ENCODE measurements around the gene ESPN. TPM values are rescaled to one million over a fixed set of nuclear protein-coding genes. Genes with fewer than 3 reads are reported as not detected.
"Not testable (repeated sequence)": the region's sequence is repeated elsewhere in the genome, so short reads cannot be mapped to it uniquely, and the experiment has no call there.

Gene ESPN
- total RNA-seq, 1 donor from 2014 or later, result 0.24 TPM

DNA sequence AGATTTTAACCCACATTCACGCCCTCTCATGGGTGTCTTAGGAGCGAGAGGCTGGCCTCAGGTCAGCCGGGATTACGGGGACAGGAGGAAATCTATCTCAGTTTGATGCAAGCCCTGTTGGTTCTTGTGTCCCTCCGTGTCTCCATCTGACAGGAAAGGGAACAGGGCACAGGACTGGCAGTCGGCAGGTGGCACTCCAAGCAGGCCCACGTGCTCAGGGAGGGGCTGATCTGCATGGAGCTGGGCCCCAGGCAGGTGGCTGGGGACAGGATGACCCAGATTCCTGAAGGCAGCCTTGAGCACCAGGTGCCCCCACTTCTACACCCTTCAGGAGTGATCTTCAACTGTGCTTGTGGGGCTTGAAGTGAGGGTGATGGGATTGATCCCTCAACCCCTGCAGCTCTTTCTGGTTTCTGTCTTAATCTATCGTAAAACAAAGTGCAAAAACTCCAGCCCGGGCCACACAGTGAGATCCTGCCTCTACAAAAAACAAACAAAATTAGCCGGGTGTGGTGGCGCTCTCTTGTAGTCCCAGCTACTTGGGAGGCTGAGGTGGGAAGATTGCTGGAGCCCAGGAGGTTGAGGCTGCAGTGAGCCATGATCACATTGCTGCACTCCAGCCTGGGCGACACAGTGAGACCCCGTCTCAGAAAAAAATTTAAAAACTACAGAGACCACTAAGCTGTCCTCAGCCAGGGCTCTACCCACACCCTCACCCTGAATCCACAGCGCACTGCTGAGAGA lies 58.6 kb downstream of the ESPN start:
- no peak for DNase-seq (ENCODE audit: low spot score)

DNA sequence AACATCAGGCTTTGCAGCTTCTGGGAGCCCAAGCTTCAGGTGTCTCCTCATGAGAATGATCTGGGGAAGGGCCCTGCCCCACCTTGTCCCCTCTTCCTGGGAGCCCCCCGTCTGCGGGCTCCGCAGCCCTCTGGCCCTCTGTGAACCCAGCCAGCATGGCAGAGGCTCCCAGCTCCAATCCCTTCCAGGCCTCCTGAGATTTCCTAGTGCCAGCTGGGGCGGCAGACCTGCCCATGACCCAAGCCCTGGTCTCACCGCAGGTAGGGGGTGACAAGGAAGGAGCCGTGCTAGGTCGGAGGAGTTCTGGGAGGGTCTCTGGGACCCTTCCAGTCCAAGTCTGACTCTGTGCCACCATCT lies 59.2 kb downstream of the ESPN start:
- DNase-seq (ENCODE audit: low spot score), result no peak

DNA sequence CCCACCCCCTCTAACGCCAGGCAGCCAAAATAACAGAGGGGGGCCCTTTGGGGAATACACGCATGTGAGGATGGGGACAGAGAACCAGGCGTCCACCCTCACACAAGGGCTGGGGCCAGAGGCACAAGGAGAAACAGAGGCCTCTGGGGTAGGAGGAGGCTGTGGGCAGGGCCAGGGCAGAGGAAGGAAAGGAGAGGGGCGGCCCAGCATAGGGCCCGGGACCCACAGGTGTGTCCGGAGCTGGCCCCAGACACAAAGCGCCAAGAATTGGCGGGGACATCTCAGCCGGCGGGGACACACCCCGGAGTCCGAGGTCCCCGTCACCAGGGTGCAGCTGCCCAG lies 60.2 kb downstream of the ESPN start:
- no peak for DNase-seq (ENCODE audit: low spot score)

DNA sequence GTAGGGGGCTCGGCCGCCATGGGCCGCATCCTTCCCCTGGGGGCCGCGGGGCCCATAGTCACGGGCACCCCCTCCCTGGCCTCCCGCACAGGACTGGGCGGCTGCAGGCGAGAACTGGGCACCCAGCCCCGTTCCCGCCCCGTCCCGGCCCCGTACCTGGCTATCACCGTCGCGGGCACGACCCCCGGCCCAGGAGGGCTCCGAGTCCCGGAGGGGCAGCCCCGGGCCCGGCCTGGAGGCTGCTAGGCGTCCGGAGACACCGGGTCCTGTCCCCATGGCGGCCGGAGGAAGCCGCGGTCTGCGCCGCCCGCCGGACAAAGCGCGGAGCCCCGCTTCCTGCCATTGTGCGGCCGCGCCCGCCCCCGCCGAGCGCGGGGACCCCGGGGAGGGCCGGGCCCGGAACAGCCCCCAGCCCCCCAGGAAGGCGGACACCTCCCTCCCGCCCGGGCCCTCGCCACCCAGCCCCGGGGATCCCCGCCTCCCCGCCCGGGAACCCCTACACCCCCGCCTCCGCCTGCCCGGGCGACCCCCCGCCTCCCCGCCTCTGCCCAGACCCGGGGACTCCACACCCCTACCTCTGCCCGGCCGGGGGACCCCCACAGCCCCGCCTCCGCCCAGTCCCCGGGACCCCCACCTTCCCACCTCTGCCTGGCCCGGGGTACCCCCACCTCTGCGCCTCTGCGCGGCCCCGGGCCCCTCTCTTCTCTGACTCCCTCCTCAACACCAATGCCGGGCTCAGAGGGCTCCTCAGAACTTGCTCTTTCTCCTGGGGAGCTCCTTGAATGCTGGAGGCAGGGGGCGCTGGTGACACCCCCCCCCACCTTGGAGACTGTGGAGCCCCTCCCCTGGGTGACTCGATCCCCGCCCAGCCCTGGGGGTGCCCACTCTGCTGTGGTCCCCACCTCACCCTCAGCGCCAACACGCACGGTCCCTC lies 60.9 kb downstream of the ESPN start:
- no peak for DNase-seq (ENCODE audit: low spot score)

DNA sequence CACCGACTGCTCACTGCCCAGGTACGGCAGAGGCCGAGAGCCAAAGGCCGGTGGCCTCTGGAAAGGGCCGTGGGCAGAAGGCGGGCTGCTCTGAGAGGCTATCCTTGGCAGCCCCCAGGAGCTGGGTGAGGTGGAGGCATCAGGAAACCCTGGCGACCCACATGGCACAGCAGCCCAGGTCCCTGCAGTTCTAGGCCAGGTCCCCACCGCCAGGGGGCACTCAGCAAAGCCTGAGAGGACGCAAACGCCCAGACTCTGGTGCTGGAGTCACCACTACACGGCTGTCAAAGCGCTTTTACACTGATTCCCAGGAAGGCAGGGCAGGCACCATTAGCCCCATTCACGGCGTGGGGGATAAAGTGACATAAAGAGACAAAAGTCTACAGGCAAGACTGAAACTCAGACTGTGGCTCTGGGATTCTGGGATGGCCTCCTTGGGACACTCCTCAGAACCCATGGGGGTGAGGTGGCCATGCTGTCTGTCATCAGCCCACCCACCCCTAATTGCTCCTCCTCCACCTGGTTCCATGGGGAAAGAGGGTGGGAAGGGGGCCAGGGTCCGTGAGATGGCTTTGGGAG lies 61.9 kb downstream of the ESPN start:
- peak; percentile 78 for DNase-seq (ENCODE audit: low spot score)

DNA sequence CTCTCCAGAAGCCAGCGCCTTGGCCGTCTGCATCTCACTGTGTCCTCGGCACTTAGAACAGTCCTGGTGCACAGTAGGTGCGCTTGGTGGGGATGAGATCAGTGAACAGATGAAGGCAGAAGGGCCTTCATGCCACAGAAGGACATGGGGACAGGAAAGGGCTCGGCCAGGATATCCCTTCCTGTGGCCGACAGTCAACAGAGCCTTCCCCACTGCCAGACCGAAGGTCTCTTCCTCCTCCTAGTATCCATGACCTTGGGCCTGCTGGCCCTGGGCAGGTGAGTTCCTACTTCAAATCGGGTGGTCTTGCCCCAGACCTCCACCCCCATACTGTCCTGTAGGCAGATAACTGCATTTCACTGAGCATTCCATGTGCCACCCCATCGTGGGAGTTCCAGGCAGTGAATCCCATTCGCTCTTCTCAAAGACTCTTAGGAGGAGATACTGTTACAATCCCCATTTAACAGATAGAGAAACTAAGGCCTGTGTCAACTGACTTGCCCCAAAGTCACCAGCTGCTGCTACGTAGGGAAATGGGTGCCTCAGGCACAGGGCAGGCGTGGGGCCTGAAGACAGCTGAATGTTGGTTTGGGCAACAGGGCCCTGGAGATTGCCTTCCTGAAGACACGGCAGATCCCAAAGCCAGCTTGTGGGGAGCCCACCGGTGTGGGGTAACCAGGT lies 63.4 kb downstream of the ESPN start:
- DNase-seq (ENCODE audit: low spot score), result no peak

DNA sequence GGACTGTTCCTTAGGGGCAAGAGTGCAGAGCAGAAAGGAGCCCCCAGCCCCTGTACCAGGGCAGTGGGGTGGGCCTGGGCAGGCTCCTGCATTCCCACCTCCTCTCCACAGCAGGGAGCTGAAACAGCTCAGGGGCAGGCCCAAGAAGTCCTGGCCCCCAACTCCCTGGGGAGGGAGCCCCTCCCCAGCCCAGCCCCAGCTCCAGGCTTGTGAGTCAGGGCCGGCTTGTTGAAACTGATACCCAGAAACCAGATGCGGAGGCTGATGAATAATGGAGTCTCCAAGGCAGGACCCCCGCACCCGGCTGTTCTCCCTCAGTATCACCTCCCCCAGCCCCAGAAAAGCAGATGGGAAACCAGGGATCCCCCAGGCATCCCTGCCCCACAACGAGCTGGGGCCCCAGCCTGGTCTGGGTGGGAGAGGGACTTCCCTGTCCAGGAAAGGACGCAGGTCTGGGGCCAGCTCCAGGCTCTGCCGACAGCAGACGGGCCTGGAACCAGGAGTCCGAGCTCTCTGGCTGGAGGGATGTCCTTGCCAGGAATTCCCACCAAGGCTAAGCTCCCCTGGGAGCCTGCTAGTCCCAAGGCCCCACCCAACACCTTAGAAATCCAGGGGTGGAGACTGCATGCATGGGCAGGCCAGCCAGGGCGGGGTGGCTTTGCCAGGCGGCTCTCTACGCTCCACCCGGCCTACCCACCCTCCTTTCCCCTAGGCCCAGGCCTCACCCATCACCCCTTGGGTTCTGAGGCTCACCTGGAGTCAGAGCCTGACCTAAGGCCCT lies 64.2 kb downstream of the ESPN start:
- peak; percentile 28 for DNase-seq (ENCODE audit: low spot score)

DNA sequence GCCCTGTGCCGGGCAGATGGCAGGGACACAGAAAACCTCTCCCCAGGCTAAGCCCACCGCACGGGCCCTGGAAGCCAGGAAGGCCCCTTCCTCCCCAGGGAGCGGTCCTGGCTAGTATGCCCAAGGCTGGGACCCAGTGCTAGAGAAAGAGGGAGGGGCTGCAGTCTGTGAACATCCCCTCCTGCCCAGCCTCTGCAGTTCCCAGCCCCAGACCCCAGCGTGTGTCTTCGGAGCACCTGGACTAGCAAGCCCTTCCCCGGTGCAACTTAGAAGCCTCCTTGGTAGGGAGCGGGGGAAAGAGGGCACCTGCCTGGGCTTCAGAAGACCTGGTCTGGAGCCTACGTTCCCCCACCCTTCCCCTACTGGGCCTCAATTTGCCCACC lies 64.8 kb downstream of the ESPN start:
- no peak for DNase-seq (ENCODE audit: low spot score)

DNA sequence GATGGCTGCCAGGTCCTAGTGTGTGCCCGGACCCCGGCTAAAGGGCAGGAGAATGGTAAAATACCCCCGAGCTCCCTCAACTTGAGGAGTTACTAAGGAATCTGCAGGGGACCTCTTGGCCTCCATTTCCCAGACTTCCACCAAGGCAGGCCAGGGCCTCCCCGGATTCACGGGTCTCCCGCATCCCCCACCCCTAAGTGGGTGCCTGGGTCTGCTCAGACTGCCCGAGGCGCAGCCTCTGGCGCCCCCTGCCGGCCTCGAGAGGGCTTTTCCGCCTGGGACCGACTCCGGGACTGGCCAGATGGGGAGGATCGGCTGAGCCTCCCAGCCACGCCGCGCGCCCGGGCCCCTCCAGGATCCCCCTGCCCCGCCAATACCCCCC lies 65.2 kb downstream of the ESPN start:
- peak; percentile 53 for DNase-seq (ENCODE audit: low spot score)

DNA sequence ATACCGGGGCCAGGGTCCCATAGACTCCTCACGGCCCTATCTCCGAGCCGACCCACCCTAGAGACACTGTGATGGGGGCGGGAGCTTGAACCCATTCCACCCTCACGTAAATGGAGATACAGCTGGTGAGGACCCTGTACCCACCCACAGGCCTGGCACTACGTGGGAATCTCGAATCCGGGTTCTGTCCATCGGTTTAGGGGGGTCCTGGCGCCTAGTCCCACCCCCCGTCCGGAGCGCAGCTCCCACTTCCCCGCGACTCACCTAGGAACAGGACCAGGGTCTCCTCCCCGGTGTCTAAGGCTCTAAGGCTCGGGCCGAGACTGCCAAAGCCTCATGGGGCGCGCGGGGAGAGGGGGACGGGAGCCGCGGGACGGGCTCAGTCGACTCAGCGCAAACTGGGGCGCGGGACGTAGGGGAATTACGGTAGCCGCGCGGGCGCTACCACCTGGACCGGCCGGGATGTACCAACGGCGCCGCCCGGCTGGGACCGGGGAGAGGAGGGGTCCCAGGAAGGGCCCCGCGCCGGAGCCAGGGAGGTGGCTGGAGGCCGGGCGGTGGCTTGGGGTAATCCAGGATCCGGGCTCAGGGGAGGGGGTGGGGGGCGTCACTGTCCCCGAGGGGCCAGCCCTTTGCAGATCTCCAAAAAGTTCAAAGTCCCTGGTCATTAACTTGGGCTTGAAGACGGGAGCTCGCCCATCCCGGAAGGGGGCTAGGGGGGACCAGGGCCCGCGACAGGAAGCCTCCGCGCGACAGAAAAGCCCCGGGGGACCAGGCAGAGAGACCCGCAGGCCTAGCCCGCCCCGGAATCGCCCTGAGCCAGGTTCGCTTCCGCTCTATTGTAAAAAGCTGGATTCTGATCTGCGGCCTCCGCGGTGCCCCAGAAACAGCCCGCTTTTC lies 65.9 kb downstream of the ESPN start:
- peak; percentile 49 for DNase-seq (ENCODE audit: low spot score)

DNA sequence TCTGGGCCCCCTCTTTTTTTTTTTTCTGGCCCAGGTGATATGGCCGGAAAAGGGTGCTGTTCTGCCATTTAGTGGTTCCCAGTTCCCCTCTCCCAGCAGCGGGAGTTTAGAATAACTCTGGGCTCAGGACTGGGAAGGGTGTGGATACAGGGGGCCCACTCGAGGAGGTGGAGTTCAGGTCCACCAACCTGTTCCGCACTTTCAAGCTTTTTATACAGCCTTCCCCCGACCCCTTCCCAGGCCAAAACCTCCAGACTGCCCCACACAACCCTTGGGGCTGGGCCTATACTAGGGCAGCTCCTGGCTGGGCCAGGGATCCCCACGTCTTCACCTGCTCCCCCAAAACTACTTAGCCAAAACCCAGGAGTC lies 66.5 kb downstream of the ESPN start:
- no peak for DNase-seq (ENCODE audit: low spot score)

DNA sequence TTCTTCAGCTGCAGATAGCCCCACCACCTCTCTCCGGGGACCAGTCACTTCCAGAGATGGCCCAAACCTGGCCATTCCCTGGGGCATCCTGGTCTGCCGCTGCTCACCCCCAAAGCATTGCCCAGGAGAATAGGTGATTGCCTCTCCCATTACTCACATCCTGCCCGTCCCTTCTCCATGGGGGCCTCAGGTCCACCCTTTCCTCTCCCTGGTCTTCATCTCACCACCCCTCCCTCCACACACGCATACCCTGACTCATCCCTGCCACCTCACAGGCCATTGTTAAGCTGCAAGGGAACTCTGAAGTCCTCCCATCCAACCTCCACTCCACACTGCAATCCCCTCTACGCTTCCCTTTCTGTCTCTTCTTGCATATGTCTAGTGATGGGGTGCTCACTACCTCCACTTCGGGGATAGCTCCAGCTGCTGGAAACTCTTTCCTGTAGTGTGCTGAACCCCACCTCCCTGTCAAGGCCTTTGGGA lies 66.9 kb downstream of the ESPN start, which contains the start of gene PLEKHG5:
PLEKHG5 (minus strand) TSS at position 188 of the 483 bp plus-strand sequence. CDS start 14,096 bp downstream, outside the sequence.
- no peak for DNase-seq (ENCODE audit: low spot score)

DNA sequence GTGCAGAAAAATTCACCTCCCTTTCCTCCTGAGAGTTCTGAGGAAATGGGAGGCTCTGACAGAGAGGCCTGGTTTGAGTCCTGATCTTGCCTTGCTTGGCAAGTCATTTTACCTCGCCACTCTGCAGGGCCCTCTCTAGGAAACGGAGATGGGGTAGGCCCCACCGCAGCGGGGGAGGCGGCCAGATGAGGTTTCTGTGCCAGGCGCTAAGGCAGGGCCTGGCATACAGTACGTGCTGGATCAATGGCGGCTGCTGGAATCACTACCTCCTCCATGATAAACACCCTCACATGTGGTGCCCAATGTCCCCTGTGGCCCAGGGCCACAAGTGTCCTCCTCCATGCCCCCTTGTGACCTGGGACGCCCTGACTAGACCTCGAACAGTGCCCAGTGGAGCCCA lies 67.4 kb downstream of the ESPN start:
- DNase-seq (ENCODE audit: low spot score), result no peak

DNA sequence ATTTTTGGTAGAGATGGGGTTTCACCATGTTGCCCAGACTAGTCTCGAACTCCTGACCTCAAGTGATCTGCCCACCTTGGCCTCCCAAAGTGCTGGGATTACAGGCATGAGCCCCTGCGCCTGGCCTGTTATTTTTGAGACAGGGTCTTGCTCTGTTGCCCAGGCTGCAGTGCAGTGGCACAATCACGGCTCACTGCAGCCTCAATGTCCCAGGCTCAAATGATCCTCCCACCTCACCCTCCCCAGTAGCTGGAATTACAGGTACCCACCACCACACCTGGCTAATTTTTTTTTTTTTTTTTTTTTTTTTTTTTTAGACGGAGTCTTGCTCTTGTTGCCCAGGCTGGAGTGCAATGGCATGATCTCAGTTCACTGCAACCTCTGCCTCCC lies 69.3 kb downstream of the ESPN start:
- DNase-seq (ENCODE audit: low spot score), result not testable (repeated sequence)

DNA sequence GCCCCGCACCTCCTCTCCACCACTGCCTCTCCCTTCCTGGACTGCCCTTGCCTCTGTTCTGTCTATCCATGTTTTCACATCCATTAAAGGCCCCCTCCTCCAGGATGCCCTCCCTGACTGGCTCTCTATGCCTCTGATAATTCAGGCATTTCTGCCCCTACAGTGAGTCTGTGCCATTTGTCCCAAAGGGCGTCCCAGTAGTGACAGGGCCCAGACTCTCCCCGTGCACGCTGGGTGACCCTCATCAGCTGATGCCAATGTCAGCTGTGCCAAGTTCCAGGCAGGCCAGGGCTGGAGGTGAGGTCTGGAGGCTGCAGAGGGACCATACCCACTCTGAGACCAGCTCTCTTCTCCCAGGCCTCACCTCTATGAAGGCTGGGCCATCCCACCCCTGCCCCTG lies 70.1 kb downstream of the ESPN start:
- DNase-seq (ENCODE audit: low spot score), result no peak

DNA sequence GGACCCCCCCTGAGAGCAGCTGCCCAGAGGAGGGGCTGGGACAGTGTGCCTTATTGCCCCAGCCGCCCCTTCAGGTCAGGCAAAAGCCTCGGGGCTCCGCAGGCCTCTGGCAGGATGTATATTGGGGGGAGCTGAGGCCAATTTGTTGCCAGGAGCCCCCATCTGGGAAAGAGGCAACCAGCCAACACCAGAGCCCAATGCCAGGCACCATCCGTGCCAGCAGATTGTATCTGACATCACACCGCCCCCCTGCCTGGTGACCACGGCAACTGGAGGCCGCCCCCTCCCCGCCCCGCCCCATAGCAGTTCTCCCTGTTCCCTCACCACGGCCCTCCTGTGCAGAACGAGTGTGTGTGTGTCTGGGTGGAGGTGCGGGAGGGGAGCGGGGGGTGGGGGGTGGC lies 70.5 kb downstream of the ESPN start:
- no peak for DNase-seq (ENCODE audit: low spot score)

DNA sequence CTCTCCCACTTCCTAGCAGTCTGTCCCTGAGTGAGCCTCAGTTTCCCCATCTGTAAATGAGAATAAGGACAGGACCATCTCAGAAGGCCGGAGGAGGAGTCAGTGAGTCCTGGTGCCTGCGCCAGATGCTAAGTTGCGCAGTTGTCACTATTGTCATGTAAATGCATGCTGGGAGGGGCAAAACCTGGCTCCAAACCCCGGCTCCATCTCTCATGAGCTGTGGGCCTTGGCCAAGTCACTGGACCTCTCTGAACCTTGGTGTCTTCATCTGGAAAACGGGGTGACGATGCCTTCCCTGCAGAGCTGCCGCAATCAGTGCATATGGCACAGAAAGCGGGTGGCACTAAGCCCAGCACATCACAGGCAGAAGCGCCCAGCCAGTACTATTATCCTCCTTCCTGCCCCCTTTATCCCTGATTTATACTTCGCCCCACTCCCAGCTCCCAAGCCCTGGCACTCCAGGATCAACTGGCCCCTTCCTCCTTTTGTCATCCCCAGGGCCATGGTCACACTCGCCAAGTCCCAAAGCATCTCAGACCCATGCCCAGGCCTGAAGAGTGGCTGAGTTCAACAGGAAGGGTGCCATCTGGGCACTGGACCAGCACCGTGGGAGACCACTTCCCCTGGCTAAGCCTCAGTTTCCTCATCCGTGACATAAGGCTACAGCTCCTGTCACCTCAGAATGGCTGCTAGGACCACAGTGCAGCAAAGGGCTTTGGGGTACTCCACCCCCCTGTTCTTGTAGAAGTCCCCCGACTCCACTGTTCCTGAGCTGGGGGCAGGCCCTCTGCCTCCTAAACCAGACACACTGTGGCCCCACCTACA lies 71.2 kb downstream of the ESPN start:
- DNase-seq (ENCODE audit: low spot score), result no peak

DNA sequence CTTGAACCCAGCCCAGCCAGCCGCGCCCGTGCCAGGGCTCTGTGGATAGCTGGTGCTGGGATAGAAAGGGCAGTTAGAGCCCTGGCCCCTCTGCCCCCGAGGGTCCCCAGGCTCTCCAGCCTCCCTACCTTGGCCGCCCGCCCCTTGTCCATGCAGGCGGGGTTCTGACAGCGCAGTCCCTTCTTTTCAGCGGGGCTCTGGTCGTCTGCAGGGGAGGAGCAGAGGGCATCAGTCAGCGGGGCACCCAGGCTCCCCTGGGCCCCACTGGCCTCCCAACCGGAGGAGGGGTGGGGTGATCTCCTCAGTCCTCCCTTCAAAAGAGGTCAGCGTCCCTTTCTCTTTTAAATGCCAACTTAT lies 71.8 kb downstream of the ESPN start:
- peak; percentile 56 for DNase-seq (ENCODE audit: low spot score)

DNA sequence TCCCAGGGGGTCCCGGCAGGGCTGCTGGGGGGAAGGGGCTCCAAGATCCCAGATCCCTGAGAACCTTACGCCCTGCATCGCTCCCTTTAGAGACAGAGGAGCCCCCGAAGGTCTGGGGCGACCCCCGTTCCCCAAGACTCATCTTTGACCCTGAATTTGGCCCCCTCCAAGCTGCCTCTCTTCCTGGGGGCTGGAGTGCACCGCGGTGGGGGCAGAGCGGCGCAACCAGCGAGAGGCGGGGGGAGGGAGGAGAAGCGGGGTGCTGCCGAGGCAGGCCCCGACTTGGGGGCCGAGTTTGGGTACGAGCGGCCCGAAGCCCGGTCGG lies 72.3 kb downstream of the ESPN start:
- DNase-seq (ENCODE audit: low spot score), result no peak

Measured in umbilical cord (tissue), 2 donors.